K562 (cell line): ENCODE measurements around the gene ATP23. TPM values are rescaled to one million over a fixed set of nuclear protein-coding genes. Genes with fewer than 3 reads are reported as not detected.

Experiments used
- ATAC-seq: fragments of 200-7000 bp; cut with Tn5 transposase; 3 replicates; pipeline ENCODE4 v1.9.1; 2020; ENCODE audit warnings: moderate library complexity
- BruUV-seq: library from RNA; stranded (reverse); fragments of 400-500 nt; replicated peaks from 2 replicates; lab custom pipeline; 2021; lab: Mats Ljungman, UMichigan
- CTCF ChIA-PET: fragments of 300-600 bp; formaldehyde crosslinking; extraction: SDS; loops from one replicate; lab custom pipeline; 2021; ENCODE audit warnings: low intra/inter-chr PET ratio; lab: Yijun Ruan, JAX
- POLR2A ChIA-PET: fragments of 300-600, 350-650 bp; sonication (Branson Sonifier 250); formaldehyde crosslinking; extraction: SDS; loops from one replicate; lab custom pipeline; 2021; ENCODE audit warnings: antibody characterized with exemption, inconsistent platforms; lab: Yijun Ruan, JAX
- DNase-seq, 4 experiments: peaks; one replicate each; pipeline versions ENCODE4 v3.0.0 to v3.0.0-alpha.2; 2011 to 2018; ENCODE audit warnings: low spot score in 3 of 4, mixed read lengths in 3 of 4; ENCODE audit errors: extremely low read depth in 1 of 4
- FAIRE-seq: peaks from 2 replicates; lab custom pipeline; 2011; peaks lifted over from hg19 to GRCh38; lab: Jason Lieb, UNC
- H2AFZ ChIP-seq: 2 replicates; pipeline ENCODE4 v1.6.0; 2011; ENCODE audit warnings: low read depth, low read length, control low read depth, inconsistent platforms
- H3K27ac ChIP-seq: fragments of 200-600 bp; 3 replicates; pipeline ENCODE4 v1.8.0; 2011; ENCODE audit warnings: low read depth, mild to moderate bottlenecking, control low read depth, inconsistent platforms, low read length, moderate library complexity, mixed read lengths; ENCODE audit errors: extremely low read depth
- H3K27me3 ChIP-seq, 2 experiments: fragments of 300-600 bp in 1 of 2; 2 replicates in 1 of 2; 3 replicates in 1 of 2; pipeline versions ENCODE4 v1.6.0 to v1.8.0; 2011; ENCODE audit warnings: inconsistent platforms in 2 of 2, low read length in 2 of 2, mild to moderate bottlenecking in 1 of 2, mixed read lengths in 1 of 2, moderate library complexity in 1 of 2; ENCODE audit not compliant: control insufficient read depth in 2 of 2, insufficient read depth in 2 of 2
- H3K36me3 ChIP-seq: fragments of 300-600 bp; 3 replicates; pipeline ENCODE4 v1.8.0; 2011; ENCODE audit warnings: mild to moderate bottlenecking, low read length, inconsistent platforms; ENCODE audit not compliant: control insufficient read depth, insufficient read depth
- H3K4me1 ChIP-seq, 2 experiments: fragments of 200-600 bp in 1 of 2; replicated peaks in 1 of 2; 2 replicates in 1 of 2; 3 replicates in 1 of 2; pipeline versions ENCODE4 v1.5.1 to v1.8.0; 2011; ENCODE audit warnings: inconsistent platforms in 2 of 2, low read length in 2 of 2, mild to moderate bottlenecking in 1 of 2, mixed read lengths in 1 of 2, moderate library complexity in 1 of 2; ENCODE audit not compliant: control insufficient read depth in 2 of 2, insufficient read depth in 2 of 2
- H3K4me2 ChIP-seq: 2 replicates; pipeline ENCODE4 v1.6.1; 2011; ENCODE audit warnings: low read length, control low read depth, inconsistent platforms, mixed read lengths; ENCODE audit not compliant: insufficient read depth
- H3K4me3 ChIP-seq: fragments of 200-600 bp; sonication (generic), shearing (Covaris generic); 2 replicates; pipeline ENCODE4 v1.5.1; 2016; ENCODE audit warnings: control low read depth, inconsistent platforms
- H3K79me2 ChIP-seq: fragments of 200-600 bp; 3 replicates; pipeline ENCODE4 v1.8.0; 2011; ENCODE audit warnings: low read length, inconsistent platforms; ENCODE audit not compliant: control insufficient read depth, insufficient read depth
- H3K9ac ChIP-seq, 2 experiments: 2 replicates each; pipeline versions ENCODE4 v1.6.0 to v1.6.1; 2011; ENCODE audit warnings: low read depth in 2 of 2, low read length in 2 of 2, control low read depth in 1 of 2, inconsistent platforms in 1 of 2, mild to moderate bottlenecking in 1 of 2, mixed read lengths in 1 of 2; ENCODE audit not compliant: insufficient read depth in 1 of 2
- H3K9me1 ChIP-seq: one replicate; pipeline ENCODE4 v1.6.0; 2011; ENCODE audit warnings: inconsistent platforms, mild to moderate bottlenecking, low read length, moderate library complexity; ENCODE audit not compliant: control insufficient read depth, insufficient read depth
- H3K9me3 ChIP-seq: replicated peaks from 2 replicates; pipeline ENCODE4 v1.5.1; 2011; ENCODE audit warnings: low read depth, low read length, inconsistent platforms; ENCODE audit not compliant: control insufficient read depth, insufficient read depth
- H4K20me1 ChIP-seq: replicated peaks from 2 replicates; pipeline ENCODE4 v1.6.1; 2011; ENCODE audit warnings: low read length, inconsistent platforms, mixed read lengths; ENCODE audit not compliant: control insufficient read depth, insufficient read depth
- BCLAF1 ChIP-seq, 2 experiments: fragments of 450-650 bp in 1 of 2; IDR thresholded peaks; 2 replicates each; pipeline ENCODE4 v1.6.1; 2011 to 2017; ENCODE audit warnings: low read depth in 2 of 2, antibody characterized with exemption in 1 of 2, borderline replicate concordance in 1 of 2, low read length in 1 of 2, mild to moderate bottlenecking in 1 of 2, mixed read lengths in 1 of 2; ENCODE audit not compliant: control insufficient read depth in 1 of 2
- YY1 ChIP-seq, 3 experiments: IDR thresholded peaks; 2 replicates each; pipeline ENCODE4 v1.6.1; 2011; ENCODE audit warnings: low read length in 2 of 3, mild to moderate bottlenecking in 2 of 3, moderate library complexity in 2 of 3, borderline replicate concordance in 1 of 3, control low read depth in 1 of 3, low read depth in 1 of 3; ENCODE audit not compliant: insufficient read depth in 3 of 3, insufficient replicate concordance in 2 of 3, control insufficient read depth in 1 of 3, insufficient read length in 1 of 3; ENCODE audit errors: extremely low read depth in 1 of 3
- WGBS: fragments of 100-300 bp; shearing (Covaris generic); methylation state at CpG from one replicate; pipeline ENCODE4 v1.1.6; 2016; ENCODE audit warnings: low coverage, mixed read lengths; ENCODE audit not compliant: insufficient coverage; ENCODE audit errors: missing lambda C conversion rate; 5-methylcytosine and 5-hydroxymethylcytosine counted together
- in situ Hi-C: fragments of 300-500 bp; cut with MboI; formaldehyde crosslinking; loops from 4 replicates; pipeline ENCODE4 v1.15.0; 2018; ENCODE audit warnings: inconsistent platforms, mixed read lengths
- intact Hi-C: fragments of 100-400 bp; cut with micrococcal nuclease; formaldehyde crosslinking; loops from 2 replicates; pipeline ENCODE4 v1.14.2; 2022
- polyA plus RNA-seq, 8 experiments: library from polyadenylated mRNA; depleted of rRNA in 4 of 8; stranded (reverse) in 5 of 8; unstranded in 3 of 8; fragments of >200 nt; fragmentation: Nextera tagmentation in 2 of 8; fragmentation: Illumina TruSeq in 1 of 8; extraction: Ambion mirVana in 2 of 8; extraction: Trizol in 1 of 8; gene quantifications; 2 replicates each; pipeline versions ENCODE4 v1.2.1 to v1.2.3, GENCODE V29; 2011 to 2014; ENCODE audit warnings: inconsistent platforms in 1 of 8, missing spikeins in 1 of 8
- total RNA-seq, 7 experiments: library from RNA; depleted of rRNA in 6 of 7; stranded (reverse); fragments of >200 nt in 6 of 7; fragmentation: Illumina TruSeq in 2 of 7; extraction: Trizol in 2 of 7; gene quantifications; 2 replicates each; pipeline versions ENCODE4 v1.2.1 to v1.2.3, GENCODE V29; 2011 to 2021; ENCODE audit warnings: low replicate concordance in 1 of 7

ATP23 gene
- total and polyA plus RNA-seq, 9 of the 15 experiments (the other 6 are each of a cell fraction or from before 2014, with no cell fraction given) = 8.3 to 53.7 (median 28.5) TPM

- Histone ChIP-seq H3K36me3 (no peaks in the 10 kb centered on the region), H3K4me3 (no peak overlapping the region), H3K27me3 (no peaks in the 10 kb centered on the region), H3K9me1 (no peaks in the 10 kb centered on the region), H3K9me3 (no peaks in the 10 kb centered on the region), H3K9ac (no peak overlapping the region), H2AFZ (peak overlapping the region; percentile 64), H4K20me1 (no peaks in the 10 kb centered on the region), H3K79me2 (no peaks in the 10 kb centered on the region), H3K27ac (no peak overlapping the region), H3K4me1 (no peaks in the 10 kb centered on the region), H3K4me2 (no peak overlapping the region)
- ChIA-PET CTCF (no interaction called here), POLR2A (interaction anchor here (1.0 kb wide), 1 partner anchor 14 kb away, joined by 4 read pairs; the partner anchor contains the start of gene ATP23)
- TF ChIP-seq YY1 (IDR thresholded peaks at IDR 0.05; ENCODE audit: borderline replicate concordance in 1 of 3, control insufficient read depth in 1 of 3, extremely low read depth in 1 of 3, insufficient read depth in 3 of 3, insufficient read length in 1 of 3, insufficient replicate concordance in 2 of 3, low read depth in 1 of 3, low read length in 2 of 3) = peak in 1 of 3 experiments; percentile 36
- no peak for TF ChIP-seq BCLAF1 (IDR thresholded peaks at IDR 0.05; ENCODE audit: borderline replicate concordance in 1 of 2, control insufficient read depth in 1 of 2, low read depth in 2 of 2, low read length in 1 of 2)
- DNase-seq (no peak), FAIRE-seq (no peak), ATAC-seq (peak; percentile 57)
- intact Hi-C loops (no loop called here), in situ Hi-C loops (no loop called here)
- no TSS peak for BruUV-seq
- WGBS = 24% methylated on average over 3 of the region's 3 CpGs
Measured at GRCh38 chr12:57927086-57927485, 14.3 kb upstream of the ATP23 start.
